ENCODE results near the gene ARF1. TPM values are rescaled to one million over a fixed set of nuclear protein-coding genes. Genes with fewer than 3 reads are reported as not detected.

Gene ARF1
- total and polyA plus RNA-seq, 2 of the 13 experiments (the other 11 are each of a cell fraction or from before 2014, with no cell fraction given): 186 to 327 TPM

GRCh38 chr1:228109073-228109961 is 26.8 kb downstream of the ARF1 start, which contains the start of gene MRPL55 (continued):
- TF ChIP-seq YY1 (IDR thresholded peaks at IDR 0.05; ENCODE audit: insufficient read depth, insufficient replicate concordance, low read depth, low read length) (peak; percentile 46), CHCHD3 (CRISPR knock-in tag; IDR thresholded peaks at IDR 0.05) (0 out of 2 replicates have a peak, but pooled peaks have one; percentile 66), STAT5B (CRISPR knock-in tag; IDR thresholded peaks at IDR 0.05) (no peak), DRAP1 (CRISPR knock-in tag; IDR thresholded peaks at IDR 0.05) (peak; percentile 97), KLF15 (CRISPR knock-in tag; IDR thresholded peaks at IDR 0.05; ENCODE audit: borderline replicate concordance) (no peak), ZNF17 (CRISPR knock-in tag; IDR thresholded peaks at IDR 0.05) (no peak), ZNF644 (CRISPR knock-in tag; IDR thresholded peaks at IDR 0.05; ENCODE audit: low read depth) (no peak), ZNF576 (CRISPR knock-in tag; IDR thresholded peaks at IDR 0.05) (peak; percentile 27; the same call in 1 of the 2 replicates), ATF7-NPFF (CRISPR knock-in tag; IDR thresholded peaks at IDR 0.05; ENCODE audit: low read depth) (peak; percentile 55; the same call in 1 of the 2 replicates), SMARCC2 (IDR thresholded peaks at IDR 0.05) (no peak), ZNF746 (CRISPR knock-in tag; IDR thresholded peaks at IDR 0.05) (no peak), ZSCAN5A (CRISPR knock-in tag; IDR thresholded peaks at IDR 0.05; ENCODE audit: borderline replicate concordance) (no peak), ZNF407 (CRISPR knock-in tag; IDR thresholded peaks at IDR 0.05; ENCODE audit: not compliant biosample characterization) (no peak), NFE2 (CRISPR knock-in tag; IDR thresholded peaks at IDR 0.05) (no peak), RELA (CRISPR knock-in tag; IDR thresholded peaks at IDR 0.05) (no peak; the same call in 1 of the 2 replicates), GATA4 (IDR thresholded peaks at IDR 0.05; ENCODE audit: borderline replicate concordance, low read depth) (peak; percentile 57; the same call in 1 of the 2 replicates), ZNF709 (CRISPR knock-in tag; IDR thresholded peaks at IDR 0.05) (peak; percentile 74; the same call in 1 of the 2 replicates), ZNF121 (CRISPR knock-in tag; IDR thresholded peaks at IDR 0.05) (0 out of 2 replicates have a peak, but pooled peaks have one; percentile 32), ZNF337 (CRISPR knock-in tag; IDR thresholded peaks at IDR 0.05; ENCODE audit: borderline replicate concordance, low read depth) (0 out of 2 replicates have a peak, but pooled peaks have one; percentile 29)
